IMR-90 (cell line): ENCODE measurements around the gene C12orf75. TPM values are rescaled to one million over a fixed set of nuclear protein-coding genes. Genes with fewer than 3 reads are reported as not detected.

ENCODE experiments used
- ATAC-seq: fragments of 200-7000 bp; cut with Tn5 transposase; 2 replicates; pipeline ENCODE4 v1.9.1; 2020; ENCODE audit warnings: low read depth, mild to moderate bottlenecking, moderate library complexity
- BruUV-seq: library from RNA; stranded (reverse); fragments of 400-500 nt; replicated peaks from 2 replicates; lab custom pipeline; 2021; lab: Mats Ljungman, UMichigan
- CTCF ChIA-PET: fragments of 300-600 bp; formaldehyde crosslinking; extraction: SDS; loops from one replicate; lab custom pipeline; 2021; ENCODE audit warnings: antibody characterized with exemption; lab: Yijun Ruan, JAX
- POLR2A ChIA-PET: fragments of 300-600 bp; sonication (Branson Sonifier 250); formaldehyde crosslinking; loops from one replicate; lab custom pipeline; 2022; ENCODE audit warnings: antibody characterized with exemption; ENCODE audit not compliant: unreplicated experiment; lab: Charles Lee
- DNase-seq: peaks from one replicate; pipeline ENCODE4 v3.0.0; 2013
- H2AFZ ChIP-seq: replicated peaks from 2 replicates; pipeline ENCODE3; 2013; ENCODE audit warnings: low read length, mild to moderate bottlenecking; ENCODE audit not compliant: poor library complexity
- H2AK5ac ChIP-seq: 2 replicates; pipeline ENCODE4 v1.6.1; 2013; ENCODE audit warnings: low read depth, low read length, inconsistent platforms
- H2AK9ac ChIP-seq: replicated peaks from 2 replicates; pipeline ENCODE3; 2013; ENCODE audit warnings: mild to moderate bottlenecking, low read depth, low read length, moderate library complexity; ENCODE audit not compliant: poor library complexity
- H2BK120ac ChIP-seq: 2 replicates; pipeline ENCODE4 v1.6.1; 2013; ENCODE audit warnings: low read depth, low read length, inconsistent platforms
- H2BK15ac ChIP-seq: 3 replicates; pipeline ENCODE4 v1.6.1; 2013; ENCODE audit warnings: low read depth, low read length, inconsistent platforms
- H2BK20ac ChIP-seq: 2 replicates; pipeline ENCODE4 v1.6.1; 2013; ENCODE audit warnings: low read depth, mild to moderate bottlenecking, inconsistent platforms, low read length, moderate library complexity
- H2BK5ac ChIP-seq: 2 replicates; pipeline ENCODE4 v1.6.1; 2013; ENCODE audit warnings: mild to moderate bottlenecking, low read depth, low read length, inconsistent platforms; ENCODE audit not compliant: poor library complexity, severe bottlenecking
- H3K14ac ChIP-seq: replicated peaks from 2 replicates; pipeline ENCODE4 v1.6.1; 2013; ENCODE audit warnings: low read depth, low read length, inconsistent platforms
- H3K18ac ChIP-seq: 2 replicates; pipeline ENCODE4 v1.6.1; 2013; ENCODE audit warnings: low read depth, low read length, control low read depth
- H3K23ac ChIP-seq: 2 replicates; pipeline ENCODE4 v1.6.1; 2013; ENCODE audit warnings: low read depth, low read length, inconsistent platforms
- H3K27ac ChIP-seq: 2 replicates; pipeline ENCODE4 v1.5.1; 2013; ENCODE audit warnings: mild to moderate bottlenecking, control low read depth, low read length; ENCODE audit not compliant: insufficient read depth
- H3K27me3 ChIP-seq: 2 replicates; pipeline ENCODE4 v1.6.1; 2013; ENCODE audit warnings: low read length; ENCODE audit not compliant: control insufficient read depth, insufficient read depth
- H3K36me3 ChIP-seq: 2 replicates; pipeline ENCODE4 v1.6.1; 2013; ENCODE audit warnings: low read length, mixed read lengths; ENCODE audit not compliant: control insufficient read depth, insufficient read depth
- H3K4ac ChIP-seq: 2 replicates; pipeline ENCODE4 v1.6.1; 2013; ENCODE audit warnings: low read depth, low read length, inconsistent platforms
- H3K4me1 ChIP-seq: 2 replicates; pipeline ENCODE4 v1.6.1; 2013; ENCODE audit warnings: low read length, mixed read lengths; ENCODE audit not compliant: control insufficient read depth, insufficient read depth
- H3K4me2 ChIP-seq: 2 replicates; pipeline ENCODE4 v1.6.1; 2013; ENCODE audit warnings: low read depth, mild to moderate bottlenecking, control low read depth, low read length, moderate library complexity
- H3K4me3 ChIP-seq: 2 replicates; pipeline ENCODE4 v1.5.1; 2013; ENCODE audit warnings: low read depth, mild to moderate bottlenecking, control low read depth, low read length, moderate library complexity; ENCODE audit not compliant: insufficient read depth
- H3K56ac ChIP-seq: 2 replicates; pipeline ENCODE4 v1.6.1; 2013; ENCODE audit warnings: low read length, inconsistent platforms; ENCODE audit not compliant: insufficient read depth; ENCODE audit errors: extremely low read depth
- H3K79me1 ChIP-seq, 2 experiments: 2 replicates each; pipeline ENCODE4 v1.6.1; 2013; ENCODE audit warnings: low read length in 2 of 2, inconsistent platforms in 1 of 2, low read depth in 1 of 2
- H3K9ac ChIP-seq: 2 replicates; pipeline ENCODE4 v1.6.1; 2013; ENCODE audit warnings: low read depth, low read length, control low read depth
- H3K9me1 ChIP-seq: 2 replicates; pipeline ENCODE4 v1.6.1; 2013; ENCODE audit warnings: low read length, inconsistent platforms; ENCODE audit not compliant: insufficient read depth
- H3K9me3 ChIP-seq: 2 replicates; pipeline ENCODE4 v1.6.1; 2013; ENCODE audit warnings: low read length; ENCODE audit not compliant: control insufficient read depth, insufficient read depth
- H4K20me1 ChIP-seq: 2 replicates; pipeline ENCODE4 v1.6.1; 2013; ENCODE audit warnings: low read length, inconsistent platforms; ENCODE audit not compliant: insufficient read depth
- H4K5ac ChIP-seq: 2 replicates; pipeline ENCODE4 v1.6.1; 2013; ENCODE audit warnings: mild to moderate bottlenecking, low read depth, low read length, control low read depth
- H4K8ac ChIP-seq, 2 experiments: 2 replicates each; pipeline ENCODE4 v1.6.1; 2013; ENCODE audit warnings: low read depth in 2 of 2, low read length in 2 of 2, control low read depth in 1 of 2, inconsistent platforms in 1 of 2
- H4K91ac ChIP-seq: 2 replicates; pipeline ENCODE4 v1.6.1; 2013; ENCODE audit warnings: low read depth, low read length, inconsistent platforms; ENCODE audit not compliant: insufficient read depth
- BHLHE40 ChIP-seq: fragments of 150-350 bp; IDR thresholded peaks from 2 replicates; pipeline ENCODE4 v1.6.1; 2016; ENCODE audit warnings: mild to moderate bottlenecking, low read depth, low read length
- CEBPB ChIP-seq: IDR thresholded peaks from 2 replicates; pipeline ENCODE4 v1.6.1; 2012; ENCODE audit warnings: low read depth, low read length, improper control_type of control experiment
- CHD1 ChIP-seq: IDR thresholded peaks from 2 replicates; pipeline ENCODE4 v1.6.1; 2012; ENCODE audit warnings: low read depth, low read length, improper control_type of control experiment
- CTCF ChIP-seq: conservative IDR thresholded peaks from 2 replicates; pipeline ENCODE4 v1.5.1; 2012; ENCODE audit warnings: mild to moderate bottlenecking, low read depth, low read length, improper control_type of control experiment
- ELK1 ChIP-seq: fragments of 150-350 bp; IDR thresholded peaks from 2 replicates; pipeline ENCODE4 v1.6.1; 2016; ENCODE audit warnings: low read depth, mild to moderate bottlenecking, low read length, moderate library complexity, borderline replicate concordance
- FOS ChIP-seq: fragments of 150-350 bp; IDR thresholded peaks from 2 replicates; pipeline ENCODE4 v1.6.1; 2016; ENCODE audit warnings: low read depth, low read length
- MAFK ChIP-seq: IDR thresholded peaks from 2 replicates; pipeline ENCODE4 v1.6.1; 2012; ENCODE audit warnings: low read depth, low read length, improper control_type of control experiment
- MAZ ChIP-seq: IDR thresholded peaks from 2 replicates; pipeline ENCODE4 v1.6.1; 2012; ENCODE audit warnings: low read depth, mild to moderate bottlenecking, low read length, improper control_type of control experiment, moderate library complexity, borderline replicate concordance
- MXI1 ChIP-seq: IDR thresholded peaks from 2 replicates; pipeline ENCODE4 v1.6.1; 2012; ENCODE audit warnings: low read depth, mild to moderate bottlenecking, low read length, moderate library complexity, borderline replicate concordance
- NFE2L2 ChIP-seq: fragments of 150-350 bp; IDR thresholded peaks from 2 replicates; pipeline ENCODE4 v1.6.1; 2016; ENCODE audit warnings: low read depth, mild to moderate bottlenecking, low read length
- POLR2A ChIP-seq: IDR thresholded peaks from 2 replicates; pipeline ENCODE4 v1.6.1; 2012; ENCODE audit warnings: mild to moderate bottlenecking, low read depth, low read length
- RAD21 ChIP-seq: IDR thresholded peaks from 2 replicates; pipeline ENCODE4 v1.6.1; 2012; ENCODE audit warnings: low read length, improper control_type of control experiment
- RCOR1 ChIP-seq: IDR thresholded peaks from 2 replicates; pipeline ENCODE4 v1.6.1; 2012; ENCODE audit warnings: mild to moderate bottlenecking, low read length, improper control_type of control experiment; ENCODE audit not compliant: insufficient replicate concordance
- RFX5 ChIP-seq: IDR thresholded peaks from 2 replicates; pipeline ENCODE4 v1.8.0; 2012; ENCODE audit warnings: low read depth, mild to moderate bottlenecking, low read length, moderate library complexity
- SMC3 ChIP-seq: fragments of 150-350 bp; IDR thresholded peaks from 2 replicates; pipeline ENCODE4 v1.6.1; 2016; ENCODE audit warnings: low read depth, mild to moderate bottlenecking, antibody characterized with exemption, low read length, moderate library complexity
- USF2 ChIP-seq: fragments of 150-350 bp; IDR thresholded peaks from 2 replicates; pipeline ENCODE4 v1.6.1; 2017; ENCODE audit warnings: mild to moderate bottlenecking, antibody characterized with exemption, low read length, low read depth
- WGBS, 2 experiments: methylation state at CpG; one replicate each; pipeline versions ENCODE4 v1.1.5 to v1.1.7; 2013; ENCODE audit warnings: missing lambda C conversion rate in 2 of 2; ENCODE audit not compliant: insufficient read length in 1 of 2; ENCODE audit errors: extremely low coverage in 2 of 2; 5-methylcytosine and 5-hydroxymethylcytosine counted together
- dilution Hi-C: fragments of 300-500 bp; cut with HindIII; formaldehyde crosslinking; loops from one replicate; pipeline ENCODE4 v1.14.3; 2018; ENCODE audit warnings: low sequenced_read_pairs; ENCODE audit not compliant: unreplicated experiment
- in situ Hi-C: fragments of 300-500 bp; cut with MboI; formaldehyde crosslinking; loops from 3 replicates; pipeline ENCODE4 v1.14.3; 2019; ENCODE audit warnings: low sequenced_read_pairs, inconsistent platforms, mixed read lengths
- intact Hi-C: fragments of 100-400 bp; cut with micrococcal nuclease; formaldehyde crosslinking; loops from 2 replicates; pipeline ENCODE4 v1.10.0; 2022
- polyA plus RNA-seq, 3 experiments: library from polyadenylated mRNA; depleted of rRNA; stranded (reverse); fragments of >200 nt; gene quantifications; 2 replicates each; pipeline ENCODE4 v1.2.3, GENCODE V29; 2012; ENCODE audit warnings: low replicate concordance in 1 of 3
- total RNA-seq: library from RNA; depleted of rRNA; stranded (reverse); fragments of >200 nt; gene quantifications from 2 replicates; pipeline ENCODE4 v1.2.3, GENCODE V29; 2012

Gene C12orf75
- total and polyA plus RNA-seq, 2 of the 4 experiments (the other 2 are of a cell fraction), result 145 to 278 TPM

- 62% methylated on average over 5 of the region's 7 CpGs; no CpG with 5 or more reads in 1 of the 2 experiments for WGBS, 2 experiments
- peak overlapping the region; percentile 72 for H2AFZ ChIP-seq
- DNase-seq, result no peak
These were observed 88.4 kb downstream of the C12orf75 start for GRCh38 chr12:105418821-105419291.

More at GRCh38 chr12:105418821-105419291, 88.4 kb downstream of the C12orf75 start:
- no peak overlapping the region; the same call in 1 of the 2 replicates for H3K9ac ChIP-seq
- H2BK5ac ChIP-seq, result peak overlapping the region; percentile 54
- POLR2A ChIA-PET, result no interaction called here
- H3K9me3 ChIP-seq, result no peaks in the 10 kb centered on the region
- H3K18ac ChIP-seq, result peak overlapping the region; percentile 27; the same call in 1 of the 2 replicates
- TF ChIP-seq RCOR1 (no peak), BHLHE40 (no peak), CEBPB (no peak), SMC3 (no peak), MAZ (no peak), CTCF (no peak), NFE2L2 (no peak), MXI1 (no peak), ELK1 (no peak), MAFK (no peak), RAD21 (no peak), CHD1 (no peak), USF2 (no peak), RFX5 (no peak), FOS (no peak), POLR2A (no peak)
- H4K5ac ChIP-seq, result peak overlapping the region; percentile 43; the same call in 1 of the 2 replicates
- no peaks in the 10 kb centered on the region for H4K20me1 ChIP-seq
- H4K91ac ChIP-seq, result peak overlapping the region; percentile 78
- peak overlapping the region; percentile 19; the same call in 1 of the 2 replicates for H3K4me2 ChIP-seq
- peak; percentile 14 for ATAC-seq
- no peak overlapping the region; the same call in 1 of the 2 replicates for H3K23ac ChIP-seq
- intact Hi-C loops, result no loop called here
- no peaks in the 10 kb centered on the region for H3K79me1 ChIP-seq
- peaks cover 13% of the 10 kb centered on the region for H3K4me1 ChIP-seq
- no peaks in the 10 kb centered on the region for H3K36me3 ChIP-seq
- H3K4ac ChIP-seq, result peak overlapping the region; percentile 78
- peak overlapping the region; percentile 63; the same call in 1 of the 2 replicates for H2AK5ac ChIP-seq
- peak overlapping the region; percentile 29; the same call in 2 of the 3 replicates for H2BK15ac ChIP-seq
- in situ Hi-C loops, result loop anchor here (25.0 kb wide), 1 partner anchor 943 kb away; the partner anchor contains the start of gene POLR3B
- peak overlapping the region; percentile 76 for H3K14ac ChIP-seq
- no peaks in the 10 kb centered on the region for H3K27me3 ChIP-seq
- no TSS peak for BruUV-seq
- peak overlapping the region; percentile 81 for H2BK20ac ChIP-seq
- H4K8ac ChIP-seq, result peak overlapping the region; percentile 78; a peak in 3 of 4 replicates
- H3K27ac ChIP-seq, result no peak overlapping the region
- no peak overlapping the region for H3K4me3 ChIP-seq
- H3K9me1 ChIP-seq, result peaks cover 13% of the 10 kb centered on the region
- peak overlapping the region; percentile 11 for H2AK9ac ChIP-seq
- dilution Hi-C loops, result no loop called here
- peak overlapping the region; percentile 92 for H2BK120ac ChIP-seq
- CTCF ChIA-PET, result interaction anchor here (2.3 kb wide), 1 partner anchor 717 kb away, joined by 6 read pairs; no protein-coding TSS in a partner anchor
- H3K56ac ChIP-seq, result no peak overlapping the region
